Stimulated activated CD8-positive, alpha-beta memory T cell treated with anti-CD3 and anti-CD28 coated beads, Interleukin-12 subunit alpha, Interleukin-12 subunit beta, amount 100 ng/mL, for 24 hours (primary cell): Measurements from ENCODE around the gene FAR2.
"Not testable (repeated sequence)": the region's sequence is repeated elsewhere in the genome, so short reads cannot be mapped to it uniquely, and the experiment has no call there.

Source experiments
- DNase-seq: peaks from one replicate; pipeline ENCODE4 v3.0.0-alpha.2; 2020; ENCODE audit errors: extremely low read depth

FAR2 gene

DNA sequence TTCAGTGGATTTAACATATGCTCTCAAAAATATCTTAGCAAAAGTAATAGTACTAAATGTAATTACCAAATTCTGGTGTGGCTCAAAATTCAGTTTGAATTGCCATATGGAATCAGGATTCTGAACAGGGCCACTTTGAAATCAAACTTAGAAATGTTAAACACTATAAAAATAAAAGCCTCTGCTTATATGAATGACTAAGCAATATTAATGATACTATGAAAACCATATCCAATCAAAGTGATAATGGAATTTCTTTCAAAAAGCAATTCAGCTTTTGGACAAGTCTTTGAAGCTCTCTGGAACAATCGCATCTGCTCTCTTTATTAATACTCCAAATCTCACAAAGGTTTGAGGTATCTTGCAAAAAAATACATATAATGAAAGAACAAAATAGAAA, 180.3 kb downstream of the FAR2 start:
- no peak for DNase-seq

DNA sequence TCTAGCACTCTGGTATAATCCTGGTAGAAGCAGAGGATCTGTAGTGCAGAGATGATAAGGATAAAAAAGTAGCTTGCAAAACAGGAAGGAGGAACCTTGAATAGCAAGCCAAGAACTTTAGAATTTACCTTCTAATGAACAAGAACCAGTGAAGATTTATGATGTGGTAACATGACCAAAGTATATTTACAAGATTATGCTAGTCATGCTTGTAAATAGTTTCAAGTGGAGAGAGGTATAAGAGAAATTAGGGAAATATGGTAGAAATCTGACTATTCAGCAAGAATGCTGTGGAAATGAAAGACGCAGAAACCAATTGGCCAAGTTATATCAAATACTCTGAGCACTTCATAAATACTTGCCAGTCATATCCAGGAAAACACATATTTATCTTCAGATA, 184.1 kb downstream of the FAR2 start:
- no peak for DNase-seq

DNA sequence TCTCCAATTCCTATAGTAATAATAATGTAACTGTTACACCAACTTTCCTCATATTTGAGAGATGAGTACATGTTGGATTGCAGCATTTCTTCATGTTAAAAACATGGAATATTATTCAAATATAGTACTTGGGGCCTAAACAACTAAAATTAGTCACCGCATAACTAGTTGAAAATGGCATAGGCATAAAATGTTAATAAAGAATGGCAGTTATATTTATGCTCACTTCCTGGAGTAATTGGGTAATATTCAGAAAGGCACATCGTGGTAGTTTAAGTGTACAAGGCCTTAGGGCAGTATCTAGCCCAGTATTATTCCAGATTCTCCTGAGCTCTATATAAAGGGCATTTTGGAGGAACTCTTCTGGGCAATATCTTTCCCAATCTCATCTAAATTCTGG, 185.9 kb downstream of the FAR2 start:
- DNase-seq = no peak

DNA sequence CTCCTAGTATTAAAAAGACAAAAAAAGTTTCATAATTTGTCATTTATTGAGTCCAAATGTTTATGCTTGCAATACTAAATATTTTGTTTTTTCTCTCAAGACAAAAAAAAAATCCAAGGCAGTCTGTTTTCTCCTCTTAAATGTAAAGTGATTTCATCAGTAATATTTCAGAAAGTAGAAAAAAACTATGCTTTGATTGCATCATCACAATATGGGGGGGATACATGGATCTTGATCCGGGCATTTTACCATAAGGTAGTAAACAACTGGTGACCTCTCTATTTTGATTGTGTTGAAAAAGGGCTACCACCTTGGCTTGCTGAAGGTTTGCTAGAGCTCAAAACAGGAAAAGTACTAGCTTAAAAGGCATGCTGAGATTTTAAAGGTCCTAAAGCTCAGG, 188.2 kb downstream of the FAR2 start:
- no peak for DNase-seq

DNA sequence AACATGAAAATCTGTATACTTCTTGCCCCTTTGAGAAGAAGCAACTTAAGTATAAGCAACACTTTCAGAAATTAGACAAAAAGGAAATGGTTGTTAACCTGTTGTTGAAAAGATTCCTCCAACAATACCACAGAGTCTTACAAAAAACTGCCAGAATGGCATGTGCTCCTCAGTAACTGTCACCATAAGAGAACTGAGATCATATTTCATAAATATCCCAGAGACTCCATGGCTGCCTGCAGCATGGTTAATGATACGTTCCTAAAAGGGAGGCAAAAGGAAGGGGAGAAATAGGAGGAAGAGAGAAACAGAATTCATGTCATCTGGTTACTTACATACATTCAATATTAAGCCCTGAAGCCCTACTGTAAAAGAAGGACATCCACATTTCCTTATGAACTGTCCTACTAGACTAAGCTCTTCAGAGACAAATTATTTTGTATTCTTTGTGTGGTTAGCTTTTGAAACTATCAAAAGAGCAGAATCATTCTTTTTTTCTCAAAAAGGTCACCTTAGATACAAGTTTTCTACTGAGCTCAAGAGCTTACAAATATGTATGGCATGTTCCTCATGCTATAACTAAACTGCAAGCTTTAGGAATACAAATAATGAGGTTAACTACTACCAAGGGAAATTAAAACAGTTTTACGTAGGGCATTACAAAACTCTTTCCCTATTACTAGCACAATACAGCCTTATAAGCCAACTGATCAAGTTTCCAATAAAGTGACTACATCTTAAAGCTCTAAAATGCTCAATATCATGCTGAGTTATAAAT, 194.1 kb downstream of the FAR2 start:
- no peak for DNase-seq

DNA sequence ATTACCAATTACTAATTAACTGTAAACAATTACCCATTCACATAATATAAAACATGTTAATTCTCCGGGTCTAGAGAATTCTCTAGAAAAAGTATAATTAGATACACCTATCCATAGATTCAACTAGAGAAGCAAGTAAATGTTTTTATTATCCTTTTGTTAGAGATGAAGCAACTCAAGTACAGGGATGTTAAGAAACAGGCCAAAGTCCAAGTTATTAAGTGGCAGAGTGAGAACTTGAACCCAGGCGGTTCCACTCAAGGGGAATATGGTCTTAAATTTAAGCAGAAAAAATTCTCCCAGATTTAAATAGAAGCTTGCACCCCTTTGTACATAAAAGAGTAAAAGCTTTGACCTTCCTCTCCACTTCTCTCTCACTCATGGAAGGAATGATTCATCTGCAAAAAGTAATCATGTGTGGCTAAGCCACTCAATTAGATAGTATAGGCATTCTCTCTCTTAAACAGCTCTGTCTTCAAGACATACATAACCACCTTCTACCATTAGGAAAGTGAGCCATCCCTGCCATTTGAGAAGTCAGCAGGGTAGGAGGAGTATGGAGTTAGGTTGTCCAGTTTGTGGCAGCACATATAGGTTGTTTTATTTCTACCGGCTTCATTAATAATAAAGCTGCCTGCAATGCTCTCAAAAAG, 197.8 kb downstream of the FAR2 start:
- no peak for DNase-seq

DNA sequence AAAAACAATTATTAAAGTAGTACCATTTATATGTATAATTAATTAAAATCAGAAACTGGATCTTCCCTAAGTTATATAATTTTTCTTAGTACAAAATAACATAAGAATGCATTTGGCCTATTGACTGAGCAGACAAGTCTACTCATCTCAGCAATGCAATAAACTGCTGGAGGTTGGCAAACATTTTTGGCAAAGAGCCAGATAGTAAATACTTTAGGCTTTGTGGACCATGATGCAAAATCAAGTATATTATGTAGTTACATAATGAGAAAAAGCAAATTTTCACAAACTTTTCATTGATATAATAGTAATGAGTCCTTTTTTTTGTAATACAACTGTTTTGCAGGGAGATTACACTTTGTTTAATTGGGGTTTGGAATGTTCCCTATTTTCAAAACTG, 201.0 kb downstream of the FAR2 start:
- no peak for DNase-seq

DNA sequence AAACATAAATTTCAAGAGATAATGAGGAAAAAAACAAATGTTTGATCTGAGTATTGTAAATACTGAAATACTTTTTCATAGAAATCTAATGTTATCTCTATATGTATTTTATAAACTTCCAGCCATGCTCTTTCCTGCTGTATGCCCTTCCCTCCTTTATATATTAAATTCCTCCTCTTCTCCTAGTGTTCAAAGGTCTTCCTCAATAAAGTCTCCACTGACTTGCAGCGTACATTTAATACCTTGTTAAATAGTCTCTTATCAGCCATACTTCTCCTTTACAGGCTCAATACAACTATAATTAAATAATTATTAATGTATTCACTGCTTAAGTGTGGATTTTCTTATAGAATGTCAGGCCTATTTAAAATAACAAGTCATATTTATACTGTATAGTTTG, 205.9 kb downstream of the FAR2 start:
- DNase-seq = no peak

DNA sequence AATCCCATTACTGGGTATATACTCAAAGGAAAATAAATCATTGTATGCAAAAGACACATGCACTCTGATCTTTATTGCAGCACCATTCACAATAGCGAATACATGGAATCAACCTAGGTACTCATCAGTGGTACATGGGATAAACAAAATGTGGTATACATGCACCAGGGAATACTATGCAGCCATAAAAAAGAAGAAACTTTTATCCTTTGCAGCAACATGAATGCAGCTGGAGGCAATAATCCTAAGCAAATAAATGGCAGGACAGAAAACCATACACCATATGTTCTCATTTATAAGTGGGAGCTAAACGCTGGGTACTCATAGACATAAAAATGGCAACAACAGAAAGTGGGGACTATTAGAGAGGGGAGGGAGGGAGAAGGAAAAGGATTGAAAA, 216.0 kb downstream of the FAR2 start:
- no peak for DNase-seq

DNA sequence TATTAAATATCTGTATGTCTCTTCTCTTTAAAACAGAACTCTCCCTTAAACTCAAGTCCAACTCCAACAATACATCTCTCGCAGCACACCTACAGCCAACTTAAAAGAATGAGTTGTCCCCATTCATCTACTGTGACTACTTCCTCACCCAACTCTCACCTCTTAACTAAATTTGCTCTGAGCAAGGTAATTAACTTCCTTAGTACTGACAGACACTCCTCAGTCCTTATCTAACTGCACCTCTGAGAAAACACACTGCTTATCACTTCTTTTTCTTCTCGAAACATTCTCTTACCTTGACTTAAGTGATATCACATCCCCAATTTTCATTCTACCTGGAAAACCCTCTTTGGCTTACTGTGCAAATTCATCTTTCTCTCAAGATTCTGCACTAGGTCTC, 224.9 kb downstream of the FAR2 start:
- no peak for DNase-seq

DNA sequence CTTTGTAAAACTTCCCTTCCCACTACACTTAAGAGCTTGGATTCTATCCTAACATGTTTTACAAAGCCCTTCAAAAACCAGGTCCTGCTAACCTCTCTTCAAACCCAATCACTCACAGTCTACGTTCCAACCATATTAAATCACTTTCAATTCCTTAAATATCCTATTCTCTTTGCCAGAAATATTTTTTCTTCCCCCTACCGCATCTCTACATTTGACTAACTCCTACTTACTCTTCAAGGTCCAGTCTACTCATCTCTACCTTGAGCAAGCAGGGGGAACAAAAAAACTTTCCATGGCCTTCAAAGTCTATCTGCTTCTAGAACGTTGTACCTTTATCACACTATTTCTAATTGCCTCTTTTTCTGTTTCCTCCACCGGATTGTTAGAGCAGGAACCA, 225.8 kb downstream of the FAR2 start:
- no peak for DNase-seq

DNA sequence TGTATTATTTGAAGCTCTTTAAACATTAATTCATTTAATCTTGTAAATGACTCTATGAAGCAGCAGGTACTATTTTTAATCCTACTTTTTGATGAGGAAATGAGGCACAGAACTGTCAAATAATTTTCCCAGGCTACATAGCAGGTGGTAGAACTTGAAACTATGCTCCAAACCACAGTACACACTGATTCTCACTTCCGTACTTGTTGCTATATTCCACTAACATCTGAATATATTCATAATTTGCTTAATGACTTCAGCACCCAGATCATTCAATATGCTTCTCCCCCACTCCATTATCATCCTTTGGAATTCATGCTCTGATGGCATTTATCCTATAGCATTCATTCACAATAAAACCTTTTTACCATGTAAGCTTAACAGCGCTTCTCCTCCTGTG, 227.0 kb downstream of the FAR2 start:
- no peak for DNase-seq

DNA sequence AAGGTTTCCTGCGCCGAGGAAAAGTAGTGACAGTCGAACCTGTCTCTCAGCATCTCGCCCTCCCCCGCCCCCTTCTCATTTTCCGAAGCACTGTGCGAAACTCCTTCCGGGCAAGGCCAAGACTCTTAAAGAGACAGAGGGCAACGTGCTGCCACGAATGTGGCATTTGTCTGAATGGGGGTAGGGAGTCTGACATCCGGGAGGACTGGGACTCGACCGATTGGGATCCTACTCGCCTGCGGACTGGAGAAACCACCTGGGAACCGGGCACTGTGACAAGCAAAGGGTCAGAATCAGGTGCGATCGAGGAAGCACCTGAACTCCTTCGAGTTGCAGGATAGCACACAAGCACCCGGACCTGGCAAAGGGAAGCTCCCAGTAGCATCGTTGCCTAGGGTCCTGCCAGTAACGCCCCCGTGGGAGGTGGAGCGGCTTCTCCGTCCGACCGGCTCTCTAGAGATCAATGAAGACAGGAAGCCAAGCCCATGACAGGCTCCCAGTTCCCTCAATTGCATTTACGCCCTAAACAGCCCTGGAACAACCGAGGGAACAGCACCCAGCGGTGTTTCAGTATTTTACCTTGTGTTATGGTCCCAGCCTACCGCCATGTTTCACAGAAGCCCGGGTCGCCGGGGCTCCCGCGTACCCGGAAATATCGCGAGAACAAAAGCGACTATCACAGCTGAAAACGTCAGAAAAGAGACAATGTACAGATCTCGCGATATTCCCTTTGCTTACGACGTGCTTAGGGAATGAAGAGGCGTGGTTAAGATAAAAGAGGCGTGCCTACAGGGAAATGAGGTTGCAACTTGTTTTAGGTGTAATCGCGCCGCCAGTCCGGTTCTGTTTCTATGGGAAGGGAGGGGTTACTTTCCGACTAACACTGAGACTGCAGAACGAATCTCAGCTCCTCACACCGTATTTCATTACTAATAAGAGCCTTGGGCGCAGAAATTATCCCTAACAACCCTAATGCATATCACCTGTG, 231.8 kb downstream of the FAR2 start, which contains the start of gene ERGIC2:
Gene ERGIC2 (minus strand): TSS at position 637 of the 988 bp plus-strand sequence. CDS start 9,539 bp downstream, outside the sequence.
- peak; percentile 69 for DNase-seq

DNA sequence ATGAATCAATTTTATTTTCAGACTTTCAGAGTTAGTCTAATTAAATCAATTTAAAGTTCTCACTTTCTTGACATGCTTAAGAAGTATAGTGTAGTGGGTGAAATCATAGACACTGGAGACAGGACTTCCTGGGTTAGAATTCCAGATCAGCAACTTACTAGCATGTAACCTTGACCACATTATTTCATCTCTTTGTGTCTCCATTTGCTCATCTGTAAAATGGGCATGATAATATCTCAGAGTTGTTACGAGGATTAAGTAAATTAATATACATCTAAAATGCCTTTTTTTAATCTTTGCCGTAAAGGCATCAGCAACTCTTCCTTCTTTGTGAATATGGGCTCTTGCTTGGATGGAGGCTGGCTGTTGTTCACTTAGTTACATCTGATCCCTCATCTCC, 233.2 kb downstream of the FAR2 start:
- DNase-seq = no peak

DNA sequence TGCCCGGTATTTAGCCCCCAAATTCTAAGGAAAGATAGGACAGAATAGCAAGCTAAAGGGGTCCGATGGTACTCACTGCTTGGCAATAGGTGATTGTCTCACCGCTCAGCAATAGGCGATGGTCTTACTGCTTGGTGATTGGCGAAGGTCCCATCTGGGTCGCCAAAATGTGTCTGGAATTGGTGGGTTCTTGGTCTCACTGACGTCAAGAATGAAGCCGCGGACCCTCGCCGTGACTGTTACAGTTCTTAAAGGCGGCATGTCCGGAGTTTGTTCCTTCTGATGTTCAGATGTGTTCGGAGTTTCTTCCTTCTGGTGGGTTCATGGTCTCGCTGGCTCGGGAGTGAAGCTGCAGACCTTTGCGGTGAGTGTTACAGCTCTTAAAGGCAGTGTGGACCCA, 236.1 kb downstream of the FAR2 start:
- DNase-seq = not testable (repeated sequence)
